HEK293 (cell line): Measurements from ENCODE around the gene KIF13A.

Experiments
- GFI1B ChIP-seq: fragments of 450-650 bp; formaldehyde crosslinking; IDR thresholded peaks from 2 replicates; pipeline ENCODE4 v1.5.1; 2016; ENCODE audit warnings: missing biosample characterization, missing genetic modification characterization
- SCRT1 ChIP-seq: fragments of 450-650 bp; formaldehyde crosslinking; IDR thresholded peaks from 2 replicates; pipeline ENCODE4 v1.5.1; 2016; ENCODE audit warnings: missing biosample characterization, missing genetic modification characterization, borderline replicate concordance
- TCF7L2 ChIP-seq: IDR thresholded peaks from 2 replicates; pipeline ENCODE4 v1.6.1; 2011; ENCODE audit warnings: low read depth, mild to moderate bottlenecking, inconsistent platforms, low read length, moderate library complexity, borderline replicate concordance
- YY1 ChIP-seq: fragments of 450-650 bp; formaldehyde crosslinking; IDR thresholded peaks from 2 replicates; pipeline ENCODE4 v1.5.1; 2018; ENCODE audit warnings: missing biosample characterization, missing genetic modification characterization
- ZNF354C ChIP-seq: fragments of 450-650 bp; formaldehyde crosslinking; IDR thresholded peaks from 2 replicates; pipeline ENCODE4 v1.5.1; 2016; ENCODE audit warnings: missing biosample characterization, missing genetic modification characterization, low read depth, borderline replicate concordance
- ZNF510 ChIP-seq: fragments of 450-650 bp; formaldehyde crosslinking; IDR thresholded peaks from 2 replicates; pipeline ENCODE4 v1.5.1; 2018; ENCODE audit warnings: mild to moderate bottlenecking, missing genetic modification characterization, missing biosample characterization; ENCODE audit not compliant: insufficient replicate concordance
- ZNF747 ChIP-seq: fragments of 450-650 bp; formaldehyde crosslinking; IDR thresholded peaks from 2 replicates; pipeline ENCODE4 v1.5.1; 2016; ENCODE audit warnings: missing biosample characterization, missing genetic modification characterization
- ZXDB ChIP-seq: fragments of 450-650 bp; formaldehyde crosslinking; IDR thresholded peaks from 2 replicates; pipeline ENCODE4 v1.5.1; 2016; ENCODE audit warnings: missing biosample characterization, missing genetic modification characterization
- TF ChIP-seq, protein P1 (sequence below): fragments of 450-650 bp; formaldehyde crosslinking; IDR thresholded peaks from 2 replicates; pipeline ENCODE4 v1.5.1; 2016; ENCODE audit warnings: missing biosample characterization, missing genetic modification characterization
- TF ChIP-seq, protein P2 (sequence below): fragments of 450-650 bp; formaldehyde crosslinking; IDR thresholded peaks from 2 replicates; pipeline ENCODE4 v1.5.1; 2016; ENCODE audit warnings: missing biosample characterization, missing genetic modification characterization
- TF ChIP-seq, protein P3 (sequence below): fragments of 450-650 bp; formaldehyde crosslinking; IDR thresholded peaks from 2 replicates; pipeline ENCODE4 v1.5.1; 2016; ENCODE audit warnings: missing biosample characterization, missing genetic modification characterization, low read depth

DNA sequence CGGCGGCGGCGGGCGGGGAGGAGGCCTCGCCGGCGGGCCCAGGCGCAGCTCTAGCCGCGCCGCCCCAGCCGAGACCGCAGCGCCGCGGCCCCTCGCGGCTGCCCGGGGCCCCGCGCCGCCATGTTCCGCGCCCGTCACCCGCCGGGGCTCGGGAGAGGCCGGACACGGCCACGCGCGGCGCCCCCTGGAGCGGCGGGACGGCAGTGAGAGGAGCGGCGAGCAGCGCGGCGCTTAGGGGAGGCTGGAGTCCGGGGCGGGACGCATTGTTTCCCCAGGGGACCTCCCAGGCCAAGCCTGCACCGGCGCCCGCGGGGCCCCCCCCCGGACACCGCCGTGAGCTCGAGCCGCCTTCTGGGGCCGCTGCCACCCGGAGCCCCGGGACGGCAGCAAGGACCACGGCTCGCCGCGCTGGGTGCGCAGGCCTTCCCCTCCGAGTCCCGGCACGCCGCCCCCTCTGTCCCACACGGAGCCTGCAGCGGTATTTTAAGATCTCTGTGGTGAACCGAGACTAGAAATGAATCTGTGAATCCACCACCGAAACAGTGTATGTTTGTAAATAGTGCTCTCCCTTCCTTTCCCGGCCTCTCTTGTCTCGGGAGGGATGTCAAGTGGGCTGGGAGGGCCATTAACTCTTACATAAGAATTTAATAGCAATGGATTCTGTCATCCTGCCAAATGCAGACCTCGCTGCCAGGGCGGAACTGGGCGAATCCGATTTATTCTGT, 424 bp upstream of the KIF13A start:
- no peak for TF ChIP-seq ZNF747 (tag by site-specific recombination)
- peak; percentile 44; the same call in 1 of the 2 replicates for TF ChIP-seq ZXDB (tag by site-specific recombination)
- TF ChIP-seq, protein P1, sequence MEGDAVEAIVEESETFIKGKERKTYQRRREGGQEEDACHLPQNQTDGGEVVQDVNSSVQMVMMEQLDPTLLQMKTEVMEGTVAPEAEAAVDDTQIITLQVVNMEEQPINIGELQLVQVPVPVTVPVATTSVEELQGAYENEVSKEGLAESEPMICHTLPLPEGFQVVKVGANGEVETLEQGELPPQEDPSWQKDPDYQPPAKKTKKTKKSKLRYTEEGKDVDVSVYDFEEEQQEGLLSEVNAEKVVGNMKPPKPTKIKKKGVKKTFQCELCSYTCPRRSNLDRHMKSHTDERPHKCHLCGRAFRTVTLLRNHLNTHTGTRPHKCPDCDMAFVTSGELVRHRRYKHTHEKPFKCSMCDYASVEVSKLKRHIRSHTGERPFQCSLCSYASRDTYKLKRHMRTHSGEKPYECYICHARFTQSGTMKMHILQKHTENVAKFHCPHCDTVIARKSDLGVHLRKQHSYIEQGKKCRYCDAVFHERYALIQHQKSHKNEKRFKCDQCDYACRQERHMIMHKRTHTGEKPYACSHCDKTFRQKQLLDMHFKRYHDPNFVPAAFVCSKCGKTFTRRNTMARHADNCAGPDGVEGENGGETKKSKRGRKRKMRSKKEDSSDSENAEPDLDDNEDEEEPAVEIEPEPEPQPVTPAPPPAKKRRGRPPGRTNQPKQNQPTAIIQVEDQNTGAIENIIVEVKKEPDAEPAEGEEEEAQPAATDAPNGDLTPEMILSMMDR (tag by site-specific recombination) = peak; percentile 50
- TF ChIP-seq, protein P2, sequence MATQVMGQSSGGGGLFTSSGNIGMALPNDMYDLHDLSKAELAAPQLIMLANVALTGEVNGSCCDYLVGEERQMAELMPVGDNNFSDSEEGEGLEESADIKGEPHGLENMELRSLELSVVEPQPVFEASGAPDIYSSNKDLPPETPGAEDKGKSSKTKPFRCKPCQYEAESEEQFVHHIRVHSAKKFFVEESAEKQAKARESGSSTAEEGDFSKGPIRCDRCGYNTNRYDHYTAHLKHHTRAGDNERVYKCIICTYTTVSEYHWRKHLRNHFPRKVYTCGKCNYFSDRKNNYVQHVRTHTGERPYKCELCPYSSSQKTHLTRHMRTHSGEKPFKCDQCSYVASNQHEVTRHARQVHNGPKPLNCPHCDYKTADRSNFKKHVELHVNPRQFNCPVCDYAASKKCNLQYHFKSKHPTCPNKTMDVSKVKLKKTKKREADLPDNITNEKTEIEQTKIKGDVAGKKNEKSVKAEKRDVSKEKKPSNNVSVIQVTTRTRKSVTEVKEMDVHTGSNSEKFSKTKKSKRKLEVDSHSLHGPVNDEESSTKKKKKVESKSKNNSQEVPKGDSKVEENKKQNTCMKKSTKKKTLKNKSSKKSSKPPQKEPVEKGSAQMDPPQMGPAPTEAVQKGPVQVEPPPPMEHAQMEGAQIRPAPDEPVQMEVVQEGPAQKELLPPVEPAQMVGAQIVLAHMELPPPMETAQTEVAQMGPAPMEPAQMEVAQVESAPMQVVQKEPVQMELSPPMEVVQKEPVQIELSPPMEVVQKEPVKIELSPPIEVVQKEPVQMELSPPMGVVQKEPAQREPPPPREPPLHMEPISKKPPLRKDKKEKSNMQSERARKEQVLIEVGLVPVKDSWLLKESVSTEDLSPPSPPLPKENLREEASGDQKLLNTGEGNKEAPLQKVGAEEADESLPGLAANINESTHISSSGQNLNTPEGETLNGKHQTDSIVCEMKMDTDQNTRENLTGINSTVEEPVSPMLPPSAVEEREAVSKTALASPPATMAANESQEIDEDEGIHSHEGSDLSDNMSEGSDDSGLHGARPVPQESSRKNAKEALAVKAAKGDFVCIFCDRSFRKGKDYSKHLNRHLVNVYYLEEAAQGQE (tag by site-specific recombination) = no peak
- TF ChIP-seq TCF7L2 = no peak
- TF ChIP-seq ZNF510 (tag by site-specific recombination) = no peak
- TF ChIP-seq, protein P3, sequence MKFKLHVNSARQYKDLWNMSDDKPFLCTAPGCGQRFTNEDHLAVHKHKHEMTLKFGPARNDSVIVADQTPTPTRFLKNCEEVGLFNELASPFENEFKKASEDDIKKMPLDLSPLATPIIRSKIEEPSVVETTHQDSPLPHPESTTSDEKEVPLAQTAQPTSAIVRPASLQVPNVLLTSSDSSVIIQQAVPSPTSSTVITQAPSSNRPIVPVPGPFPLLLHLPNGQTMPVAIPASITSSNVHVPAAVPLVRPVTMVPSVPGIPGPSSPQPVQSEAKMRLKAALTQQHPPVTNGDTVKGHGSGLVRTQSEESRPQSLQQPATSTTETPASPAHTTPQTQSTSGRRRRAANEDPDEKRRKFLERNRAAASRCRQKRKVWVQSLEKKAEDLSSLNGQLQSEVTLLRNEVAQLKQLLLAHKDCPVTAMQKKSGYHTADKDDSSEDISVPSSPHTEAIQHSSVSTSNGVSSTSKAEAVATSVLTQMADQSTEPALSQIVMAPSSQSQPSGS (tag by site-specific recombination) = no peak
- no peak for TF ChIP-seq GFI1B (tag by site-specific recombination)
- TF ChIP-seq ZNF354C (tag by site-specific recombination) = no peak
- TF ChIP-seq SCRT1 = no peak; the same call in 1 of the 2 replicates
- TF ChIP-seq YY1 (tag by site-specific recombination) = peak; percentile 32; the same call in 1 of the 2 replicates
